GM18867 (cell line): ENCODE results near the gene CACNA1F.

Experiments used
- ATAC-seq: cut with Tn5 transposase; IDR thresholded peaks from one replicate; pipeline ENCODE4 v1.9.1; 2021; ENCODE audit warnings: mild to moderate bottlenecking, moderate library complexity; ENCODE audit not compliant: unreplicated experiment

CACNA1F gene

DNA sequence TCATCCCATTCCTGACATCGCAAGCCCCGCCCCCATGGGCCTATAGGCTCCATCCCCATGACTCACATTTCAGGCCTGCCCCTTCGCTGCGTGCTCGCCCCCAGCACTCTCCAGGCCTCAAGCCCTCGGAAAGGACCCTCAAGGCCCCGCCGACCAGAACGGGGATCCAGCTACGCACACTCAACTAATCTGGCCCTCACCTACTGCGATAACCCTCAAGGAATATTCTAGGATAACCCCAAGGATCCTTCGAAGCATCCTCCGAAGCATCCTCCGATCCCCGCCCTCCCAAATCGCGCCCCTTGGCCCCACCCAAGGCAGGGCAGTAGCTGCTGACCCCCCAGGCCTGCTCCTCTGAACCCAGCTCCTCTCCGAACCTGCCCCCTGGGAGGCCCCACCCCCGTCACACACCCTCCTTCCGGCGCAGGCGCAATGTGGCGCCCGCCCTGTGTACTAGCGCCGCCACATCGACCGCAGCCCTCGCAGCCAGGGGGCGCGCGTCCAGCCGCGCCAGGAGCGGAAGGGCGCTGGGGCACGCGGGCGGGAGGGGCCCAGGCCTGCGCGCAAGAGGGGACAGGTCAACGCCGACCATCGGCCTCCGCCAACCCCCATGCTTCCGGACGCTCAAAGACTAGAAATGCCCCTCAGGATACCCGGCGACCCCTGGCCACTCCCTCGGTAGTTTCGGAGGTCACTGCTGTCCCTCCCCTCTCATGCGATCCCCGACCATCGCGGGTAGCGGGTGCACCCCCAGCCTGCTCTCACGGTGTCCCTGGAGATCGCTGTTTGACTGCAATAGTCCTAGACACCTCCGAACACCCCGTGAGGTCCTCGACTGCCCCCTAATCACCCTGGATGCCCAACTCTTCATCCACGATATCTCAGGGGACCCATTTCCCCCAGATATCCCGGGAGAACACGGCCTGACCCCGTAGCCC lies 77.0 kb downstream of the CACNA1F start:
- peak; percentile 91 for ATAC-seq

DNA sequence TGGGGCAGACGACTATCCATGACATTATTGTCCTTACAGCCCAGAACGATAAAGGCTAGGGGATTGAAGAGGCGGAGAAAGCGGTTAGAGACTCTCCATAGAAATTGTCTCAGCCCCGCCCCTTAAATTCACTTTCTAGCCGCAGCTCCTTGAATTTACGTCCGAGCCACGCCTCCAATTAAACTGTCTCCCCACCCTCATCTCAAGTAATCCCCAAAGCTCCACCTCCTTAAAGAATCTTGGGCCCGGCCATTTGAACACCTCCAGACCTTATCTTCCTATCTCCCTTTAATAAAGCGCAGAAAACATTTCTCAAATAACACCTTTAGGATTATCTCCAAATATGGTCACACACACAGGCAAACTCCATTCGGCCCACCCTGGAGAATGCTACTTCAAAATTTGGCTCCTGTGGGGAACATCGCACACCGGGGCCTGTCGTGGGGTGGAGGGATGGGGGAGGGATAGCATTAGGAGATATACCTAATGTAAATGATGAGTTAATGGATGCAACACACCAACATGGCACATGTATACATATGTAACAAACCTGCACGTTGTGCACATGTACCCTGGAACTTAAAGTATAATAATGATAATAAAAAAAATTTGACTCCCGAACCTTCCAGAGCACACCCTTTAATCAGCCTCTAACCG lies 77.8 kb downstream of the CACNA1F start:
- no peak for ATAC-seq
